ENCODE data around the gene THY1.
"Not testable (repeated sequence)": the region's sequence is repeated elsewhere in the genome, so short reads cannot be mapped to it uniquely, and the experiment has no call there.

Gene THY1

GRCh38 chr11:119417726-119418540, 5.0 kb downstream of the THY1 start:
- DNase-seq: no peak

- DNase-seq: no peak
Measured at GRCh38 chr11:119416606-119417580, 6.1 kb downstream of the THY1 start.

GRCh38 chr11:119415966-119416365, 7.0 kb downstream of the THY1 start:
- no peak for DNase-seq

- no peak for DNase-seq
Measured at GRCh38 chr11:119415517-119415916, 7.5 kb downstream of the THY1 start.

- DNase-seq: no peak
Measured at GRCh38 chr11:119414734-119415133, 8.2 kb downstream of the THY1 start.

- no peak for DNase-seq
Measured at GRCh38 chr11:119414321-119414720, 8.7 kb downstream of the THY1 start.

GRCh38 chr11:119412072-119412471, 10.9 kb downstream of the THY1 start:
- DNase-seq: no peak

- no peak for DNase-seq
Measured at GRCh38 chr11:119410501-119410900, 12.5 kb downstream of the THY1 start.

- no peak for DNase-seq
Measured at GRCh38 chr11:119409731-119410130, 13.2 kb downstream of the THY1 start.

- no peak for DNase-seq
Measured at GRCh38 chr11:119406005-119406404, 17.0 kb downstream of the THY1 start.

- DNase-seq: not testable (repeated sequence)
Measured at GRCh38 chr11:119405448-119405847, 17.5 kb downstream of the THY1 start.

GRCh38 chr11:119404872-119405271, 18.1 kb downstream of the THY1 start:
- DNase-seq: no peak

- DNase-seq: no peak
Measured at GRCh38 chr11:119403021-119403420, 20.0 kb downstream of the THY1 start.

GRCh38 chr11:119402470-119402869, 20.5 kb downstream of the THY1 start:
- no peak for DNase-seq

- no peak for DNase-seq
Measured at GRCh38 chr11:119400860-119401259, 22.1 kb downstream of the THY1 start.

GRCh38 chr11:119397740-119398139, 25.2 kb downstream of the THY1 start:
- no peak for DNase-seq

- no peak for DNase-seq
Measured at GRCh38 chr11:119396835-119397234, 26.1 kb downstream of the THY1 start.

GRCh38 chr11:119391275-119391674, 31.7 kb downstream of the THY1 start:
- no peak for DNase-seq

GRCh38 chr11:119389611-119390254, 33.2 kb downstream of the THY1 start:
- DNase-seq: no peak

- DNase-seq: no peak
Measured at GRCh38 chr11:119388103-119388502, 34.9 kb downstream of the THY1 start.

- DNase-seq: no peak
Measured at GRCh38 chr11:119384332-119384731, 38.6 kb downstream of the THY1 start.

- DNase-seq: not testable (repeated sequence)
Measured at GRCh38 chr11:119382513-119382912, 40.5 kb downstream of the THY1 start.

- DNase-seq: no peak
Measured at GRCh38 chr11:119382101-119382500, 40.9 kb downstream of the THY1 start.

All from NCI-H1694 treated with DMSO at 0.1 percent for 48 hours (cell line).